ENCODE results near the gene PPP1R1C.
A peak's percentile ranks its signal among the peaks of the same experiment; 100 is the strongest.

PPP1R1C gene

GRCh38 chr2:182064019-182064778, 78.5 kb downstream of the PPP1R1C start:
- DNase-seq = no peak

- no peak for DNase-seq
Measured at GRCh38 chr2:182066400-182067087, 80.9 kb downstream of the PPP1R1C start.

- no peak for DNase-seq
Measured at GRCh38 chr2:182067393-182067792, 81.7 kb downstream of the PPP1R1C start.

- DNase-seq = no peak
Measured at GRCh38 chr2:182068811-182069210, 83.2 kb downstream of the PPP1R1C start.

GRCh38 chr2:182069416-182069815, 83.8 kb downstream of the PPP1R1C start:
- no peak for DNase-seq

- DNase-seq = no peak
Measured at GRCh38 chr2:182069908-182070307, 84.3 kb downstream of the PPP1R1C start.

GRCh38 chr2:182070736-182071135, 85.1 kb downstream of the PPP1R1C start:
- DNase-seq = no peak

GRCh38 chr2:182072861-182073260, 87.2 kb downstream of the PPP1R1C start:
- DNase-seq = no peak

GRCh38 chr2:182073613-182074012, 88.0 kb downstream of the PPP1R1C start:
- no peak for DNase-seq

- DNase-seq = no peak
Measured at GRCh38 chr2:182077023-182077422, 91.4 kb downstream of the PPP1R1C start.

- DNase-seq = peak in 1 of 2 donors; percentile 1
Measured at GRCh38 chr2:182077448-182078142, 91.9 kb downstream of the PPP1R1C start.

- DNase-seq = no peak
Measured at GRCh38 chr2:182078988-182079602, 93.4 kb downstream of the PPP1R1C start.

GRCh38 chr2:182080493-182080892, 94.8 kb downstream of the PPP1R1C start:
- no peak for DNase-seq

- DNase-seq = no peak
Measured at GRCh38 chr2:182081602-182082260, 96.1 kb downstream of the PPP1R1C start.

- no peak for DNase-seq
Measured at GRCh38 chr2:182088681-182089320, 103.1 kb downstream of the PPP1R1C start.

GRCh38 chr2:182090486-182090885, 104.8 kb downstream of the PPP1R1C start:
- no peak for DNase-seq

- no peak for DNase-seq
Measured at GRCh38 chr2:182097571-182098164, 112.0 kb downstream of the PPP1R1C start.

- DNase-seq = no peak
Measured at GRCh38 chr2:182098648-182099047, 113.0 kb downstream of the PPP1R1C start.

GRCh38 chr2:182101263-182101662, 115.6 kb downstream of the PPP1R1C start:
- no peak for DNase-seq

- no peak for DNase-seq
Measured at GRCh38 chr2:182103526-182103925, 117.9 kb downstream of the PPP1R1C start.

- no peak for DNase-seq
Measured at GRCh38 chr2:182110347-182110746, 124.7 kb downstream of the PPP1R1C start.

GRCh38 chr2:182113334-182113733, 127.7 kb downstream of the PPP1R1C start:
- DNase-seq = no peak
